ENCODE measurements around the gene RPH3AL.

RPH3AL gene

GRCh38 chr17:364766-365165, 12.2 kb upstream of the RPH3AL start:
- no peak overlapping the region for H3K4me3 ChIP-seq (ENCODE audit: low read depth, low read length)
- TF ChIP-seq CTCF (IDR thresholded peaks at IDR 0.05; ENCODE audit: borderline replicate concordance, insufficient read depth, low read depth, low read length), result no peak

GRCh38 chr17:364308-364707, 11.7 kb upstream of the RPH3AL start:
- H3K4me3 ChIP-seq (ENCODE audit: low read depth, low read length), result no peak overlapping the region
- no peak for TF ChIP-seq CTCF (IDR thresholded peaks at IDR 0.05; ENCODE audit: borderline replicate concordance, insufficient read depth, low read depth, low read length)

GRCh38 chr17:362721-363120, 10.1 kb upstream of the RPH3AL start:
- TF ChIP-seq CTCF (IDR thresholded peaks at IDR 0.05; ENCODE audit: borderline replicate concordance, insufficient read depth, low read depth, low read length), result no peak
- H3K4me3 ChIP-seq (ENCODE audit: low read depth, low read length), result no peak overlapping the region

GRCh38 chr17:360092-360750, 7.6 kb upstream of the RPH3AL start:
- no peak overlapping the region for H3K4me3 ChIP-seq (ENCODE audit: low read depth, low read length)
- TF ChIP-seq CTCF (IDR thresholded peaks at IDR 0.05; ENCODE audit: borderline replicate concordance, insufficient read depth, low read depth, low read length), result no peak

GRCh38 chr17:358491-359151, 6.0 kb upstream of the RPH3AL start:
- H3K4me3 ChIP-seq (ENCODE audit: low read depth, low read length), result no peak overlapping the region
- TF ChIP-seq CTCF (IDR thresholded peaks at IDR 0.05; ENCODE audit: borderline replicate concordance, insufficient read depth, low read depth, low read length), result no peak

- TF ChIP-seq CTCF (IDR thresholded peaks at IDR 0.05; ENCODE audit: borderline replicate concordance, insufficient read depth, low read depth, low read length), result no peak
- H3K4me3 ChIP-seq (ENCODE audit: low read depth, low read length), result no peak overlapping the region
Observed at GRCh38 chr17:357644-358043, 5.0 kb upstream of the RPH3AL start.
